Upper lobe of right lung (tissue), 1 donor: Measurements from ENCODE around the gene DTX1. TPM values are rescaled to one million over a fixed set of nuclear protein-coding genes. Genes with fewer than 3 reads are reported as not detected.
A peak's percentile ranks its signal among the peaks of the same experiment; 100 is the strongest.
"Not testable (repeated sequence)": the region's sequence is repeated elsewhere in the genome, so short reads cannot be mapped to it uniquely, and the experiment has no call there.

Experiments
- ATAC-seq: fragments of 200-7000 bp; cut with Tn5 transposase; one replicate; pipeline ENCODE4 v1.9.1; 2020; ENCODE audit warnings: mild to moderate bottlenecking, moderate library complexity
- DNase-seq: peaks from one replicate; pipeline ENCODE4 v3.0.0-alpha.2; 2020
- H3K27ac ChIP-seq: fragments of 200-600 bp; one replicate; pipeline ENCODE4 v1.8.0; 2022
- H3K27me3 ChIP-seq: fragments of 200-600 bp; one replicate; pipeline ENCODE4 v1.8.0; 2022; ENCODE audit warnings: mild to moderate bottlenecking
- H3K36me3 ChIP-seq: fragments of 200-600 bp; one replicate; pipeline ENCODE4 v1.8.0; 2022
- H3K4me1 ChIP-seq: fragments of 200-600 bp; one replicate; pipeline ENCODE4 v1.8.0; 2022
- H3K4me3 ChIP-seq: fragments of 200-600 bp; one replicate; pipeline ENCODE4 v1.8.0; 2022; ENCODE audit warnings: mild to moderate bottlenecking
- H3K9me3 ChIP-seq: fragments of 200-600 bp; one replicate; pipeline ENCODE4 v1.8.0; 2022
- CTCF ChIP-seq: fragments of 200-600 bp; IDR thresholded peaks from one replicate; pipeline ENCODE4 v1.8.0; 2022; ENCODE audit warnings: antibody characterized with exemption
- intact Hi-C: fragments of 100-400 bp; cut with DNase I; formaldehyde crosslinking; loops from one replicate; pipeline ENCODE4 v1.11.0; 2022
- total RNA-seq: library from RNA; stranded (reverse); fragmentation: NEBNext Ultra II Directional; extraction: Animal tissue kit (Norgen Biotek cat#: 25700); gene quantifications from one replicate; pipeline ENCODE4 v1.2.1, GENCODE V29; 2021
- donor health status: DM: no; HTN: yes; CAD: no; lungs with severe emphysema.

The DTX1 gene
- total RNA-seq, 1 donor from 2014 or later, result 5.1 TPM

- peaks cover 21% of the 10 kb centered on the region for H3K27me3 ChIP-seq
- no peaks in the 10 kb centered on the region for H3K4me1 ChIP-seq
These were observed 79.8 kb downstream of the DTX1 start for GRCh38 chr12:113136128-113136989.

GRCh38 chr12:113136990-113137511, 80.5 kb downstream of the DTX1 start:
- no peak for DNase-seq

More at GRCh38 chr12:113136128-113136989, 79.8 kb downstream of the DTX1 start:
- TF ChIP-seq CTCF, result no peak
- no peak overlapping the region for H3K4me3 ChIP-seq
- intact Hi-C loops, result no loop called here
- DNase-seq (no peak), ATAC-seq (peak; percentile 40)
- H3K9me3 ChIP-seq, result no peaks in the 10 kb centered on the region
- no peaks in the 10 kb centered on the region for H3K36me3 ChIP-seq
- H3K27ac ChIP-seq, result no peak overlapping the region

DNA sequence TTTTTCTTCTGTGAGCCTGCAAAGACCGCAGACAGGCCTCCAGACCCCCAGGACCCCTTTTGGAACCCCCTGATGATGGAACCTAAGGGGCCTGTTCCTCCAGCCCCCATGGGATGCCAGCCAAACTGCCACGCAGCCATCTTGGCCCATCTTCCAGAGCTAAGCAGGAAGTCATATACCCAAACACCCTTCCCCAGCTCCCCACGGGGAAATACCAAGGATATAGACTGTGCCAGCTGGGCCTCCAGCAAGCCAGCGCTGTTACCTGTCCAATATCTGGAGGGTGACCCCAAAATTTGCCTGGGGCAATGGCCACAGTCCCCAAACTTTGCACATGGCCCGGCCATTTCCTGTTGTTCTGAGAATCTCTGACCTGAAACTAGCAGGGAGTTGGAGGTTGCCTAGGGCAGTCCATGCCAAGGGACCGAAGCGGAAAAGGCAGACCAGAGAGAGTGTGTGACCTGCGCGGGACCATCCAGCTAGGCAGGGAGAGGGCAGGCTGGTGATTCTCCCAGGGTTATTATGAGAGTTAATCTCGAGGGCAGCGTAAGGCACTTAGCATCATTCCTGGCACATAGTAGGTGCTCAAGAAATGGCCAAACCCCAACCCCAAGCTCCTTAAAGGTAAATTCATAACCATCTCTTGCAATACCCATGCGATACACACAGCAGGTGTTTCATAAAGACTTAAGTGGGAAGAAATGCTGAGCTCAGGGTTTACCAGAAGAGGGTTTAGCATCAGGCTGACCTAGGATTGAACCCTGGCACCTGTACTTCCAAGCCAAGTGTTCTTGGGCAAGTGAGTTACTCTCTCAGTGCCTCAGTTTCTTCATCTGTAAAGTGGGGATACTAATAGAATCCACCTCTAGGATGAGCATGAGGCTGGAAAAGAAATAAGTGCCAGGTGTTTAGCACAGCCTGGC, 81.6 kb downstream of the DTX1 start:
- Histone ChIP-seq H3K27me3 (peaks cover 21% of the 10 kb centered on the region), H3K4me3 (no peak overlapping the region), H3K27ac (no peak overlapping the region), H3K36me3 (no peaks in the 10 kb centered on the region), H3K9me3 (no peaks in the 10 kb centered on the region), H3K4me1 (no peaks in the 10 kb centered on the region)
- TF ChIP-seq CTCF, result no peak
- intact Hi-C loops, result no loop called here
- DNase-seq (no peak), ATAC-seq (no peak)

More at GRCh38 chr12:113136990-113137511, 80.5 kb downstream of the DTX1 start:
- intact Hi-C loops, result no loop called here
- Histone ChIP-seq H3K4me3 (no peak overlapping the region), H3K27me3 (peaks cover 21% of the 10 kb centered on the region), H3K27ac (no peak overlapping the region), H3K36me3 (no peaks in the 10 kb centered on the region), H3K4me1 (no peaks in the 10 kb centered on the region), H3K9me3 (no peaks in the 10 kb centered on the region)
- ATAC-seq, result no peak
- no peak for TF ChIP-seq CTCF

GRCh38 chr12:113138826-113139225, 82.3 kb downstream of the DTX1 start:
- DNase-seq (no peak), ATAC-seq (no peak)
- intact Hi-C loops, result no loop called here
- no peaks in the 10 kb centered on the region for H3K9me3 ChIP-seq
- no peak overlapping the region for H3K27ac ChIP-seq
- no peak for TF ChIP-seq CTCF
- no peak overlapping the region for H3K4me3 ChIP-seq
- peaks cover 21% of the 10 kb centered on the region for H3K27me3 ChIP-seq
- H3K4me1 ChIP-seq, result no peaks in the 10 kb centered on the region
- no peaks in the 10 kb centered on the region for H3K36me3 ChIP-seq

DNA sequence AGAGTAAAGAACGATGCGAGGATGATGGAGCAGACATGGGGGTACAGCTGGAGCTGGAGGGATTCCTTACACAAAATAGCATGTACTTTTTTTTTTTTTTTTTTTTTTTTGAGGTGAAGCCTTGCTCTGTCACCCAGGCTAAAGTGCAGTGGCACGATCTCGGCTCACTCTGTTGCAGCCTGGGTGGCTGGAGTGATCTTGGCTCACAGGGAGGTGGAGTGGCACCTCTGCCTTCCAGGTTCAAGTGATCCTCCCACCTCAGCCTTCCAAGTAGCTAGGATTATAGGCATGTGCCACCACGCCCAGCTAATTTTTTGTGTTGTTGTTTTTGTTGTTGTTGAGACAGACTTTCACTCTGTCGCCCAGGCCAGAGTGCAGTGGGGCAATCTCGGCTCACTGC, 84.2 kb downstream of the DTX1 start:
- no peaks in the 10 kb centered on the region for H3K4me1 ChIP-seq
- DNase-seq (no peak), ATAC-seq (no peak)
- intact Hi-C loops, result no loop called here
- no peaks in the 10 kb centered on the region for H3K9me3 ChIP-seq
- H3K27me3 ChIP-seq, result peaks cover 7% of the 10 kb centered on the region
- no peak for TF ChIP-seq CTCF
- no peak overlapping the region for H3K4me3 ChIP-seq
- H3K27ac ChIP-seq, result no peak overlapping the region
- no peaks in the 10 kb centered on the region for H3K36me3 ChIP-seq

GRCh38 chr12:113141716-113142115, 85.2 kb downstream of the DTX1 start:
- intact Hi-C loops, DNase-seq, H3K27ac ChIP-seq, H3K27me3 ChIP-seq, H3K9me3 ChIP-seq, ATAC-seq, H3K4me1 ChIP-seq, H3K4me3 ChIP-seq, H3K36me3 ChIP-seq: not testable (repeated sequence)
